HG03460 (cell line): ENCODE data around the gene CEP41.
"Not testable (repeated sequence)": the region's sequence is repeated elsewhere in the genome, so short reads cannot be mapped to it uniquely, and the experiment has no call there.

Source experiments
- ATAC-seq: cut with Tn5 transposase; IDR thresholded peaks from one replicate; pipeline ENCODE4 v1.9.1; 2021; ENCODE audit not compliant: unreplicated experiment

The CEP41 gene

GRCh38 chr7:130461272-130461671 lies 20.5 kb upstream of the CEP41 start:
- no peak for ATAC-seq

- no peak for ATAC-seq
Measured at GRCh38 chr7:130458257-130458656, 17.4 kb upstream of the CEP41 start.

- no peak for ATAC-seq
Measured at GRCh38 chr7:130454959-130455358, 14.1 kb upstream of the CEP41 start.

DNA sequence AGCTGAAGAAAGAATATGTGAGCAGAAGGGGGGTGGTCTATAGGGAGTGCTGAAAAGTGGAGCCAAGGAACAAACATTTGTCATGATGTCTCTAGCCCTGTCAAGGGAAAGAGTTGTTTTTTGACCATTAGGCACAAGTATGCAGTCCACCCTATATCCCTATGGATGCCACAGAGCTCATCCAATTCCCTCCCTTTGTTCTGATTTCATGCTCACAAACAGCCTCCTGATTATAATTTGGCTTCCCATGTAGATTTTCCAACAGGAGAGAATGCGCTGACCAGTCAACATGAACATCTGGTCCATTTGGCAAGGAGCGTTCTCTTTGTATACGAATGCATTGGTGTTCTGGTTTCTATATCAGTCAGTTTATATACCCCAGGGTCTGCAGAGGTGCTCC lies 12.1 kb upstream of the CEP41 start:
- no peak for ATAC-seq

- not testable (repeated sequence) for ATAC-seq
Measured at GRCh38 chr7:130451344-130451743, 10.5 kb upstream of the CEP41 start.

- ATAC-seq = no peak
Measured at GRCh38 chr7:130446259-130446658, 5.4 kb upstream of the CEP41 start.

- ATAC-seq = no peak
Measured at GRCh38 chr7:130444751-130445407, 4.1 kb upstream of the CEP41 start.

GRCh38 chr7:130444234-130444633 lies 3.4 kb upstream of the CEP41 start:
- ATAC-seq = no peak

DNA sequence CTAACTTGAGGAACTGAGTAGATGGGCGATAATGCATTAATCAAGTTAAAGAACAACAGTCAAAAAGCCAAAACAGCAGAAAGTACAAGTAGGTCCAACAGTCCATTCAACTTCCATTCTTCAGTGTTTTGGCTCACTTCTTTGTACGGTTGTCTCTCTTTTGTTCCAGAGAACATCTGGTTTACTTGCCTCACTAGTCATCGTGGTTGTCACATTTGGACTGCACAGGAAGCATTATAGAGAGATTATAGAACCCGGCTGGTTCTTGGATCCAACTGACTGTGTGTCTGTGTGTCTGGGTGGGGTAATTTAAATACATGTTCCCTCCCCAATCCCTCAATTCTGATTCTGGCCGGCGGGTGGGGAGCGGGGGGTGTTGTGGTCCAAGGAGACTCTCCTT lies 1.8 kb upstream of the CEP41 start:
- no peak for ATAC-seq

DNA sequence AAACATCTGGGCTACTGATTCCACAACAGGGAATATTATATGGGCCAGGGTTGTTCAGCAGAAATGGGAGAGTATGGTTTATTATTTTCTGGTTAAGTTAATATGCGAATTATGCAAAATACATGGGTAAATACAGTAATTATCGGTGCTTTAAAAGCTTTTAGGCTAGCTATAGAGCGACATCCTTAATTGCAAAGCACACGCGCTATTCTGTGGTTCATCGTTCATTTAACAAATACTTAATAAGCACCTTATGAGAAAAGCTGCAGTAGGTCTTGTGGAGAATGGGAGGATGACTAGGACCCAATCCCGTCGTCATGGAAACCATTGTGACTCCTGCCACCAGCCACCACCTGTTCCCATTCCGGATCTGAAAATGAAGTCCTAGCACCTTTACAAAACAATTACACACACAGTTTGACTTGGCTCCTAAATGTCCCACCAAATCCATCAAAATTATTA lies 623 bp upstream of the CEP41 start:
- ATAC-seq = no peak

GRCh38 chr7:130436253-130436652 lies 4.6 kb downstream of the CEP41 start:
- ATAC-seq = no peak

DNA sequence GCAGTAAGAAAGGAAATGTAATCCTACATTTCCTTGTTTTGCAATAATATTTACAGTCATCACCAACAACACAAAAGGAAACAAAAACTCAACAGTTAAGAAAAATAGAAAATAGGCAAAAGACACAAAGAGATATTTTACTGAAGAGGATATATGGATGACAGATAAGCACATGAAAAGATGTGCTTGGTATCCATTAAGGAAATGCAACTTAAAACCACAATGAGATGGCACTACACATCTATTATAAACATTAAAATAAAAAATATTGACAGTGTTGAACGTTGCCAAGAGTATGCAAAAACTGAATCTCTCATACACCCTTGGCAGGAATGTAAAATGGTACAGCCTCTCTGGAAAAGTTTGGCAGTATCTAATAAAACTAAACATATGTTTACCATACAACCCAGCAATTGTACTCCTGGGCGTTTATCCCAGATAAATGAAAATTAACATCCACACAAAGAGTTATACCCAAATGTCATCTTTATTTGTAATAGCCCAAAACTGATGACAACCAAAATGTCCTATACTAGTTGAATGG lies 5.4 kb downstream of the CEP41 start:
- no peak for ATAC-seq

GRCh38 chr7:130433301-130433700 lies 7.5 kb downstream of the CEP41 start:
- no peak for ATAC-seq

DNA sequence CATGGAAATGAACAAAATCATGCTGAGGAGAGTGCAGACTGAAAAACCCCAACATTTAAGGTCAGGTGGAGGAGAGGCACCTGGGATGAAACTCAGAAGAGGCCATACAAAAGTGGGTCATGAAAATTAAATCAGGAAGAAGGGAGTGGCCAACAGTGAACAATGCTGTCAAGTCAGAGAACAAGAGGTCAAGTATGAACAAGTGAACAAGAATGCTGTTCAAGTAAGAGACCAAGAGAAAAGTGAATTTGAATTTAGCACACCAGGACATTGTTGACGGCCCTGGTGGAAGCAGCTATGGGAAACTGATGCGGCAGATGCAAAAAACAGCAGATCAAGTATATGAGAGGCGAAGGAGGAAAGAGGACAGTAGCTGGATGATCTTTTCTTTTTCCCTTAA lies 7.9 kb downstream of the CEP41 start:
- no peak for ATAC-seq

DNA sequence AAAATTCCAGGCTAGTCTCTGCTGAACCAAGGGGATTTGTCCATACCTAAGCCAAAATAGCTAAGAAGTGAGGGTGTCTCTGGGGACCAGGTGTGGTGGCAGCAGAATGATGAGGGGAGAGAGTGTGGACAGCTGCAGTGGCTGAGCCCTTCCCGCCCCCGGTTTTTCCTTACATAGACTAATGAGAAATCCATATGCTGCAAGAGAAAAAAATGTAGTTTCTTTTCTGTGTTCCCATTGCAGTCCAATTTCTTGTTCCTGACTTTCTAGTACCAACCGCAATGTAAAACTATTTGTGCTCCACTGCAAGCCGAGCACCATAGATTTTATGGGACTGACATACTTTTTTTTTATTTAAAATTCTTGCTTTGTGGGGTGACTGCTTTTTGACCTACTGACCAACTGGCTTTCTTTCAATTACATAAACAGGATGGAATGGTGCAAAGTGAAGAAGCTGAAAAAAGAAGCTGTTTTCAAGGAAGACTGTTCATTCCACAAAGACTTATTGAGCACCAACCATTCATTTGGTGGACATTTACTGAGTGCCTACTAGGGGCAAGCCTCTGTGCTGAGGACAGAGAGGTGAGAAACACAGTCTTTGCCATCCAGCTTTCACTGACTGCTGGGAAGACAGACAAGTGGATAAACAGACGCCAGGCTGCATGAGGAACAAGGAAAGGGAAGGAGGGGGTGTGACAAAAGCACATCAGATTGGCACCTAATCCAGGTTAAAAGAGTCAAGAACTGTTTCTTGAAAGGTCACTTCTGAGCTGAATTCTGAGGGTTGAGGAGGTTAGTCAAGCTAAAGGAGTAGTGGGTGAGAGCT lies 9.8 kb downstream of the CEP41 start:
- no peak for ATAC-seq

DNA sequence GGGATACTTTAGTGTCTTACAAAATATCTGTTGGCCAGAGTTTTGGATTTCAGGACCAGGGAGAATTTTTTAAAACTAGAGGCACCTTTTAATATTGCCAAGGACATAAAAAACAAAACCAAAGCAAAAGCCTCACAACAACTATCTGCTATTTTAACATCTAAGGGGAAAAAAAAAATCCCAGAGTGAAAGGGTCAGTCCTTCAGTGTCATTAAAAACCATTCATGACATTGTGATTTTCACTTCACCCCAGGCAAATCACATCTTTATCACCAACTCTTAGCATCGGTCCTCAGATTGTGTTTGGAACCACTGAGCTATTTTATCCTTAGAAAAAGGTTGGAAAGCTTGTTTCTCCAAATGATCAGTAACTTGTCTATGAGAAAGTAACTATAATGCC lies 10.7 kb downstream of the CEP41 start:
- ATAC-seq = no peak

- ATAC-seq = no peak
Measured at GRCh38 chr7:130429019-130429418, 11.8 kb downstream of the CEP41 start.

- no peak for ATAC-seq
Measured at GRCh38 chr7:130426564-130426963, 14.3 kb downstream of the CEP41 start.

- ATAC-seq = no peak
Measured at GRCh38 chr7:130425796-130426195, 15.0 kb downstream of the CEP41 start.

DNA sequence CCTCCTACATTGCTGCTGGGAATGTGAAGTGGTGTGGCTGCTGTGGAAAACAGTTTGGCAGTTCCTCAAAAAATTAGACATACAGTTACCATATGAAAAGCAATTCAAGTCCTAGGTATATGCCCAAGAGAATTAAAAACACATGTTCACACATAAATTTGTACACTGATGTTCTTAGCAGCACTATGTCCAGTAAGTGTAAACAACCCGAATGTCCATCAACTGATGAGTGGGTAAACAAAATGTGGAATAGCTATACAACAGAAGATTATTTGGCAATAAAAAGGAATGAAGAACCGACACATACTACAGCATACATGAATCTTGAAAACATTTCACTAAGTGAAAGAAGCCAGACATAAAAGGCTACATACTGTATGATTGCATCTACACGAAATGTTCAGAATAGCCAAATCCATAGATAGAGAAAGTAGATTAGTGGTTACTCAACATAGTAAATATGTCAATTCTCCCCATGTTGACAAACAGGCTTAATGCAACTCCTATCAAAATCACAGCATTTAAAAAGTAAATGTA lies 17.2 kb downstream of the CEP41 start:
- ATAC-seq = no peak

DNA sequence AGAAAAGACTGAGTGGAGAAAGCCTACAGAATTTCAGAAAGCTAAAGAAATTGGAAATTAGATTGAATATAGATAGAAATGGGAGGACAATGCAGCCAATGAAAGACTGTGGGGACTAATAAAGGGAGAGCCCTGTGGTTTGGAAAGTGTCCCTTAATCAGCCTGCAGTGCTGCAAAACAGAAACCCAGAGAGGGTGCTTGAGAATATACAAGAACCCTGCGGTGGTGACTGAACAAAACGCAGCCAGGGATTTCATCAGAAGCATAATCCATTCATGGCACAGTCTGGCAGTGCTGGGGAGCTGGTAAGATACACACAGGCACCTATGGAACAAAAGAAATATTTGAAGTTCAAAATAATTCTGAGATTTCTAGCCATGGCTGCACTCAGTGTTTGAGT lies 19.1 kb downstream of the CEP41 start:
- ATAC-seq = no peak
